Right ventricle myocardium superior (tissue), 1 donor: ENCODE measurements around the gene OVOL2. TPM values are rescaled to one million over a fixed set of nuclear protein-coding genes. Genes with fewer than 3 reads are reported as not detected.

Source experiments
- ATAC-seq: fragments of 200-7000 bp; cut with Tn5 transposase; one replicate; pipeline ENCODE4 v1.9.1; 2020; ENCODE audit warnings: mild to moderate bottlenecking; ENCODE audit not compliant: poor library complexity
- DNase-seq: peaks from one replicate; pipeline ENCODE4 v3.0.0-alpha.2; 2020
- intact Hi-C: fragments of 100-400 bp; cut with DNase I; formaldehyde crosslinking; loops from one replicate; pipeline ENCODE4 v1.11.2; 2022
- total RNA-seq: library from RNA; stranded (reverse); fragmentation: NEBNext Ultra II Directional; extraction: Animal tissue kit (Norgen Biotek cat#: 25700); gene quantifications from one replicate; pipeline ENCODE4 v1.2.1, GENCODE V29; 2021
- donor health status: DM: no; HTN: yes; CAD: no; lungs with severe emphysema.

The OVOL2 gene
- total RNA-seq, 1 donor from 2014 or later: not detected

- ATAC-seq: no peak
- no peak for DNase-seq
- intact Hi-C loops: loop anchor here (5.0 kb wide), 1 partner anchor 491 kb away; no protein-coding TSS in a partner anchor
Observed at GRCh38 chr20:17998446-17998845, 59.3 kb downstream of the OVOL2 start.

GRCh38 chr20:17995967-17996819 lies 61.5 kb downstream of the OVOL2 start:
- DNase-seq (no peak), ATAC-seq (peak; percentile 85)
- intact Hi-C loops: loop anchor here (5.0 kb wide), 1 partner anchor 489 kb away; no protein-coding TSS in a partner anchor

GRCh38 chr20:17993546-17993945 lies 64.2 kb downstream of the OVOL2 start:
- DNase-seq: no peak
- intact Hi-C loops: no loop called here
- no peak for ATAC-seq

- ATAC-seq (no peak), DNase-seq (no peak)
- intact Hi-C loops: no loop called here
Observed at GRCh38 chr20:17992847-17993513, 64.7 kb downstream of the OVOL2 start.

- DNase-seq (no peak), ATAC-seq (no peak)
- intact Hi-C loops: no loop called here
Observed at GRCh38 chr20:17992224-17992637, 65.5 kb downstream of the OVOL2 start.

DNA sequence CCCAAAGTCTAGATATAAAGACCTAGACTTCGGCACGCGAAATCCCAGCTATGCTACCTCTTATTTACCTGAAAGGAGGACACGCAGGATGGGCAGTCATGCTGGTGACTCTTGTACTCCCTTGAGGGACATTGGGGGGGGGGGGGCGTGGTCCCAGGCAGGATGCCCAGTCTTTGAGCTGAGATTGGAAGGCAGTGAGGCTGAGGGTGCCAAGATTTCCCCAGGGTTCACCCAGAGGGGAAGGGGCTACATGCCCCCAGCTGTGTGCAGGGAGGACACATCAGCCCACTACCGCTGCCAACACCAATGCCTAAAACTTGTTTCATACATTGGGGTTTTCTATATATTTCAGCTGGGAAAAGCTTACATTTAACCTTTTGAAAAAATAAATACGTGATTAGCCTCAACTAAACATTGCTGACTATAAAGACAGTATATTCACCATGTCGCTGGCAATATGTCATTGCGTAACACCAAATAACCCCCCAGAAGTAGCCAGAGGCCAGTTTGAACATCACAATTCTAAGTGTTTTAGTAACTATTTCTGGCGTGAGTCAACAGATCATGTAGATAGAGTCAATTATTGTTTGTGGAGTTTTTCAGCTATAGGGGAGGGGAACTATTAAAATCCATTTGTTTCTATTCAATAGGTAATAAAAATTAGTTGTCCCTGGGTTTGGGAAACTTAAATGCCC lies 67.3 kb downstream of the OVOL2 start:
- ATAC-seq: no peak
- no peak for DNase-seq
- intact Hi-C loops: no loop called here

DNA sequence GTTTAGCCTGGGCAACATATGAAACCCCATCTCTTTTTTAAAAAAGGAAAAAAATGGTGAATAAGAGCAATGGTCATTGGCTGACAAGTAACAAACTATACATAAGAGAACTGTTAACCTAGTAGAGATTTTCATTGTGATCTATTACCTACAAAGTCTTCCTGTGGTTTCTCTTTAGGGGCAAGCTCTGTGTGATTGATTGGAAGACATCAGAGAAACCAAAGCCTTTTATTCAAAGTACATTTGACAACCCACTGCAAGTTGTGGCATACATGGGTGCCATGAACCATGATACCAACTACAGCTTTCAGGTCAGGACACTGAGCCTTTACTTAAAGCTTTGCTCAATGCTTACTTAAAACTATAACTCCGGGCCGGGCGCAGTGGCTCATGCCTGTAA lies 69.7 kb downstream of the OVOL2 start:
- intact Hi-C loops: no loop called here
- no peak for ATAC-seq
- no peak for DNase-seq

DNA sequence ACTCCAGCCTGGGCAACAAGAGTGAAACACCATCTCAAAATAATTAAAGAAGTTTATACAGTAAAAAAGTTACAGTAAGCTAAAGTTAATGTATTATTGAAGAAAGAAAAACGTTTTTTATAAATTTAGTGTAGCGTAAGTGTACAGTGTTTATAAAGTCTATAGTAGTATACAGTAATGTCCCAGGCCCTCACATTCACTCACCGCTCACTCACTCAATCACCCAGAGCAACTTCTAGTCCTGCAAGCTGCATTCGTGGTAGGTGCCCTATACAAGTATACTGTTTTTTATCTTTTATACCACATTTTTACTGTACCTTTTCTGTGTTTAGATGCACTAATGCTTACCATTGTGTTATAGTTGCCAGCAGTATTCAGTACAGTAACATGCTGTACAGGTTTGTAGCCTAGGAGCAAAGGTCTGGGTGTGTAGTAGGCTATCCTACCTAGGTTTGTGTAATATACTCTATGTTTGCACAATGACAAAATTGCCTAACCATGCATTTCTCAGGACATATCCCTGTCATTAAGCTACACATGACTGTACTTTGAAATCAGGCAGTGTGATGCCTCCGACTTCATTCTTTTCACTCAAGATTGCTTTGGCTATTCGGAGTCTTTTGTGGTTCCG lies 72.2 kb downstream of the OVOL2 start:
- no peak for DNase-seq
- intact Hi-C loops: no loop called here
- no peak for ATAC-seq

GRCh38 chr20:17976305-17976704 lies 81.4 kb downstream of the OVOL2 start:
- intact Hi-C loops: no loop called here
- ATAC-seq: no peak

More at GRCh38 chr20:17976305-17976704, 81.4 kb downstream of the OVOL2 start:
- DNase-seq: no peak

Other genes starting within 250 kb of the OVOL2 start
- gene SNX5, start 89.1 kb downstream of the OVOL2 start, total RNA-seq: 39.9 TPM
- gene MGME1, start 88.9 kb downstream of the OVOL2 start, total RNA-seq: 14.2 TPM
- gene KAT14, start 79.9 kb upstream of the OVOL2 start, total RNA-seq: 11.6 TPM
- 12.0 TPM for gene PET117, start 79.9 kb upstream of the OVOL2 start, total RNA-seq
- 5.3 TPM for gene ZNF133, start 230.6 kb upstream of the OVOL2 start, total RNA-seq